Left kidney (tissue), 2 donors: ENCODE data around the gene FRZB. TPM values are rescaled to one million over a fixed set of nuclear protein-coding genes. Genes with fewer than 3 reads are reported as not detected.

ENCODE experiments used
- DNase-seq: peaks from one replicate; pipeline ENCODE4 v3.0.0-alpha.2; 2013
- polyA plus RNA-seq: library from polyadenylated mRNA; unstranded; fragments of 120-200 nt; gene quantifications from one replicate; pipeline ENCODE4 v1.2.1, GENCODE V29; 2013; ENCODE audit not compliant: insufficient read length

Gene FRZB
- polyA plus RNA-seq, 1 donor, result 10.9 TPM

DNA sequence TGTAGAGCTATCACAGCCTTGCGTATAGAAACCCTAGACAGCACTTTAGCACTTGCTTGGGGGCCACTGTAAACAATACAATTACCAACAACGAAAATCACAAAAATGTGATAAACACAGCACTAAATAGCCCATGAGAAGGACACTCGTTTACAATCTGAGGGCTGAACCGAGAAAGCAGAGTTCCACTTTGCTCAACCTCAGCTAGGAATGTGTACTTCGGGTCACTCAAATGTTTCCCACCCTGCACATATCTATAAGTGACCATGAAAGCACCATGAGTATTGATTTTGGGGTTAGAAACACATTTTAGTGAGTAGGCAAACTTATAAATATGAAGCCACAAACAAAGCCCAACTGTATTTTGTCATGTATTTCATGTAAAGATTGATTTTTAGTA lies 62.3 kb downstream of the FRZB start:
- DNase-seq, result no peak

DNA sequence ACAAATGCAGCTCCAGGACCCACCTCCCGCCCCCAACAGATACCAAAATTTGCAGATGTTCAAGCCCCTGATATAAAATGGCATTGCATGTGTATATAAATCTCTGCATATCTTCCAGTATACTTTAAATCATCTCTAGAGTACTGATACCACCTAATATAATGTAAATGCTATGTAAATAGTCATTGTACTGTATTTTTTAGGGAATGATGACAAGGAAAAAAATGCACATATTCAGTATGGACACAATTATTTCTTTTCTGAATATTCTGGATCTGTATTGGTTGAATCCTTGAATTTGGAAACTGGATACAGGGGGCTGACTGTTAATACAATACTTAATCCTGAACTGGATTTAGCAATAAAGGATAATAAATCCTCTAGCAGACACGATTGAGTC lies 67.7 kb downstream of the FRZB start:
- DNase-seq, result no peak

DNA sequence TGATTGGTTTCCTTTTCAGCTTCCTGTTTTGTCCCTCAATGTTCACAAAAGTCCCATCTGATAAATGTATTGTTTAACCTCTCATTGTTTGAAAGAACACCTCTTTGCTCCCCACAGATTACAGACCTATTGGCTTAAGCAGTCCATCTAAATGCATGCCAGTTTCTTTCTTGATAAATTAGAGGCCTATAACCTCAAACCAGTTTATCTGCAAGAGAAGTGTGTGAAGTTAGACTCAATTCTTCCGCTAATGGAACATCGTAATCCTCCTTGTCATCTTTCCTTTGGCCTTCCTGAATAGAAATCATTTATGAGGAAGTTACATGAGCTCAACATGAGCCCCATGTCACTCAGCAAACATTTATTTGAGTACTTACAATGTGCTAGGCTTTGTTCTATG lies 74.0 kb downstream of the FRZB start:
- DNase-seq, result no peak

DNA sequence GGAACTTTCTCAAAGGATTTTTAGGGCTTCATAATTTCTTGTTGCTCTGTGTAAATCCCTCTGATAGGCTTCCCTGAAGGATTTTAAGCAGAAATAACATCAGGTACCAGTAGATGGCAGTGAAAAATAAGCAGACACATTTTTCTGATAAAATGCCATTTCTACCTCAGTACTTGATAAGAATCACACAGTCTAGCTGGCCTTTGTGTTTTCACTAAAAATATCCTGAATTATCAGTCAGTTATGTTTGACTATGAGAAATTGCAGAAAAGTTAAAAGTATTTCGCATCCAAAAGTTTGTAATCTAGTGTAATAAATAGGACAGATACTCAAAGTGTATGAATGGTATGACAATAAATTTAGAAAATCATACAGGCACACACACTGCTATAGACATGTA lies 81.7 kb downstream of the FRZB start:
- DNase-seq, result peak; percentile 40

DNA sequence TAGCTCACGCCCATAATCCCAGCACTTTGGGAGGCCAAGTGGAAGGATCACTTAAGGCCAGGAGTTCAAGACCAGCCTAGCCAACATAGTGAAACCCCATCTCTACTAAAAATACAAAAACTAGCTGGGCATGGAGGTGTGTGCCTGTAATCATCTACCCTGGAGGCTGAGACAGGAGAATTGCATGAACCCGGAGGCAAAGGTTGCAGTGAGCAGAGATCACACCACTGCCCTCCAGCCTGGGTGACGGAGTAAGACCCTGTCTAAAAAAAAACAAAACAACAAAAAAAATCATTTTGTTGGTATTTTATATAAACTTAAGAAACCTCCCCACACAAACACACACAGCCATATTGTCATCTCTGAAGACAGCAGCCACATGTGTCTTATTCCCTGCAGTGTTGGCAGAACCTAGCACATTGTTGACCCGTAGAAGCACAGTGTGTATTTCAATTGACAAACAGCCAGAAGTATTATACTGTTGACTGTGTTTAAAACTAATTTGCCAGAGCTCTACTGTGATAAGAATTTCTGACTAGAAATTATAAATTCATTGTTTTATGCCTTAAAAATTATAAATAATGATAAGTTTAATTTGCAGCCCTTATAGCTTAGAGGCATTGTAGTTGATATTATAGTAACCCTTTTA lies 82.3 kb downstream of the FRZB start:
- no peak for DNase-seq

Other genes with a start within 250 kb of the FRZB start
- gene DNAJC10, start 150.4 kb downstream of the FRZB start, polyA plus RNA-seq, result 184 TPM
- 145 TPM for gene NCKAP1, start 171.8 kb upstream of the FRZB start, polyA plus RNA-seq
- 5.2 TPM for gene DUSP19, start 212.1 kb upstream of the FRZB start, polyA plus RNA-seq